ENCODE measurements around the gene PDE3B.
"Not testable (repeated sequence)": the region's sequence is repeated elsewhere in the genome, so short reads cannot be mapped to it uniquely, and the experiment has no call there.

PDE3B gene

GRCh38 chr11:14742849-14743559 lies 99.4 kb downstream of the PDE3B start:
- DNase-seq (ENCODE audit: low read depth in 1 of 2, low spot score in 1 of 2) = no peak

GRCh38 chr11:14743667-14744066 lies 100.1 kb downstream of the PDE3B start:
- DNase-seq (ENCODE audit: low read depth in 1 of 2, low spot score in 1 of 2) = not testable (repeated sequence)

GRCh38 chr11:14746857-14747395 lies 103.3 kb downstream of the PDE3B start:
- no peak for DNase-seq (ENCODE audit: low read depth in 1 of 2, low spot score in 1 of 2)

- no peak for DNase-seq (ENCODE audit: low read depth in 1 of 2, low spot score in 1 of 2)
Measured at GRCh38 chr11:14748090-14748489, 104.5 kb downstream of the PDE3B start.

- no peak for DNase-seq (ENCODE audit: low read depth in 1 of 2, low spot score in 1 of 2)
Measured at GRCh38 chr11:14750911-14751310, 107.3 kb downstream of the PDE3B start.

GRCh38 chr11:14751975-14752407 lies 108.4 kb downstream of the PDE3B start:
- DNase-seq (ENCODE audit: low read depth in 1 of 2, low spot score in 1 of 2) = no peak

GRCh38 chr11:14755140-14755539 lies 111.5 kb downstream of the PDE3B start:
- DNase-seq (ENCODE audit: low read depth in 1 of 2, low spot score in 1 of 2) = no peak

GRCh38 chr11:14756349-14756748 lies 112.7 kb downstream of the PDE3B start:
- DNase-seq (ENCODE audit: low read depth in 1 of 2, low spot score in 1 of 2) = no peak

- not testable (repeated sequence) for DNase-seq (ENCODE audit: low read depth in 1 of 2, low spot score in 1 of 2)
Measured at GRCh38 chr11:14759300-14760012, 115.9 kb downstream of the PDE3B start.

- no peak for DNase-seq (ENCODE audit: low read depth in 1 of 2, low spot score in 1 of 2)
Measured at GRCh38 chr11:14764179-14764578, 120.6 kb downstream of the PDE3B start.

- DNase-seq (ENCODE audit: low read depth in 1 of 2, low spot score in 1 of 2) = peak in 1 of 2 donors; percentile 70
Measured at GRCh38 chr11:14764579-14765527, 121.2 kb downstream of the PDE3B start.

- no peak for DNase-seq (ENCODE audit: low read depth in 1 of 2, low spot score in 1 of 2)
Measured at GRCh38 chr11:14766585-14766984, 123.0 kb downstream of the PDE3B start.

GRCh38 chr11:14768526-14769188 lies 125.1 kb downstream of the PDE3B start:
- no peak for DNase-seq (ENCODE audit: low read depth in 1 of 2, low spot score in 1 of 2)

GRCh38 chr11:14773755-14774154 lies 130.2 kb downstream of the PDE3B start:
- no peak for DNase-seq (ENCODE audit: low read depth in 1 of 2, low spot score in 1 of 2)

GRCh38 chr11:14774721-14775120 lies 131.1 kb downstream of the PDE3B start:
- no peak for DNase-seq (ENCODE audit: low read depth in 1 of 2, low spot score in 1 of 2)

GRCh38 chr11:14775897-14776296 lies 132.3 kb downstream of the PDE3B start:
- DNase-seq (ENCODE audit: low read depth in 1 of 2, low spot score in 1 of 2) = no peak

GRCh38 chr11:14778460-14778859 lies 134.9 kb downstream of the PDE3B start:
- not testable (repeated sequence) for DNase-seq (ENCODE audit: low read depth in 1 of 2, low spot score in 1 of 2)

GRCh38 chr11:14783788-14784187 lies 140.2 kb downstream of the PDE3B start:
- DNase-seq (ENCODE audit: low read depth in 1 of 2, low spot score in 1 of 2) = no peak

GRCh38 chr11:14784230-14784629 lies 140.6 kb downstream of the PDE3B start:
- DNase-seq (ENCODE audit: low read depth in 1 of 2, low spot score in 1 of 2) = no peak

GRCh38 chr11:14789879-14790484 lies 146.4 kb downstream of the PDE3B start:
- no peak for DNase-seq (ENCODE audit: low read depth in 1 of 2, low spot score in 1 of 2)
